G401.6 (cell line): Measurements from ENCODE around the gene KCP.
"Not testable (repeated sequence)": the region's sequence is repeated elsewhere in the genome, so short reads cannot be mapped to it uniquely, and the experiment has no call there.

Experiments used
- FAIRE-seq: peaks from 2 replicates; lab custom pipeline; 2012; peaks lifted over from hg19 to GRCh38; lab: Jason Lieb, UNC

Gene KCP

DNA sequence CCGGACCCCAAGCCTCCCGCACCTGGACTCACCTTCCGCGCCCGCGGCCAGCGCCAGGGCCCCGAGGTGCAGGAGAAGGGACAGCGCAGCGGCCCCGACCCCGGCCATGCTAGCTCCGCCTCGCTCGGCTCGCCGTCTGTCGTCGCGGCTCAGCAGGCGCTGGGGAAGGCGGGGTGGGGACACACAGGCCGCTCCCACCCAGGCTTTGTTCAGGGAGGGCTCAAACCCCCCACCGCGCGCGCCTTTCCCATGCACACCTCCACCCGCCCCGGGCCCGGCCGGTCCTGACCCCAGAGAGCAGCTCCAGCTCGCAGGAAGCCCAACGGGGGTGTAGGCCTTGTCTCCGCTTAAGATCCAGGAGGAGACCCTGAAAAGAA, at the start of gene KCP:
TSS of gene KCP (minus strand) at position 141 of the 377 bp plus-strand sequence. CDS start at position 108, 33 bp downstream.
- no peak for FAIRE-seq

GRCh38 chr7:128959296-128959695, 48.8 kb upstream of the KCP start:
- no peak for FAIRE-seq

- no peak for FAIRE-seq
Observed at GRCh38 chr7:128955981-128956380, 45.5 kb upstream of the KCP start.

DNA sequence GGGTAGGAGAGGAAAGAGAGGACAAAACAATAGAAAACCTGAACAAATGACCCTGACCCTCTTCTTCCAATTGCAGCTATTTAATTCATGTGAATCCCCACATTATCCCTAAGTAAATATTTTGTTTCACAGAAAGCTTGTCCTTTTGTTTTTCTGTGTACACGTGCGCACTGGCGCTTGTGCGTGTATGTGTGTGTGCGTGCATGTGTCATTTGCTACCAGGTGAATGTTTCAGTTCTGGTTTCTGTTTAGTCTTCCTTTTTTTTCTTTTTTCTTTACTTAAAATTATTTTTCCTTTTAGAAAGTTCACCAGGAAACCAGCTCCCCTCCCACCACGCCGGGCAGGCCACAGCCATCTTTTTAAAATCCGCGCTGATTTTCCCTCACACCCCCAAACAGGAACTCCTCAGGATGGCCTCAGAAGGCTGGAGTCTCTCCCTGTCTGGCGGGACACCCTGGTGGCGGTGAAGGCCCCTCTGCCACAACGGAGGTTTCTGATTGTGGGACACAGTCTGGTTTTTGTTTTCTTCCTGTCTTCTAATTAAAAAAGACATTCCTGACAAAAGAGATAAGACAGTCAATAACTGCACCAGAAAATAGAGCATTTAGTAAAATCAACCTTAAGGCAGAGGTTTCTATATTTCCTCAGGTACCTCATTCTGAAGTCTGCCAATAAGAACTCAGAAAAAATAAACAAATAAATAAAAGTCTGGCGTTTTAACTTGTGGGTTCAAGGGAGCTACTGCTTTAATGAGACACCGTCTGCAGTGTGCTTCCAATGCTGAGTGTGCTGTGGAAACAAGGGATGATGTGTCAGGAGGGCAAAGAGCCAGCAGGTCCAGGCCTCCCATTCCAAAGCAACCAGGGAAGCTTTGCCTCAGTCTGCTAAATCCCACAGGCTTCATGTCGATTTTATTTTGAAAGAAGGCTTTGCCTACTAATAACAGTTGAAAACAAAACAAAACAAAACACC, 44.6 kb upstream of the KCP start:
- FAIRE-seq = no peak

DNA sequence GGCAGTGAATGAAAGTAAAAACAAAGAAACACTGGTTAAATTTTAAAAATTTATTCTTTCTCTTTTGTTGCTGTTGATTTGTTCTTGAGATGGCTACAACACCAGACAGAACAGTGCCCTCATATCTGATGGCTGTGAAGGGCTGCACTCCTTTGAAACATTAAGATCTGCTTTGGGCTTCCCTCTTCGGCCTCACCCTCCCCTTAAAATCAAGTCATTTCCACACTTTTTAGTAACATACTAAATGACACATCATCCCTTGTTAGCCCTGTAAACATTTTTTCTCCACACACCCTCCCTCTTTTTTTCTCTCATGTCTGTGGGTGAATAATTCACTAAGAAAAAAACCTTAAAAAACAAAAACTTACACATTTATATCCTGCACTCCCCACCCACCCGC, 43.6 kb upstream of the KCP start:
- no peak for FAIRE-seq

GRCh38 chr7:128951296-128951695, 40.8 kb upstream of the KCP start:
- no peak for FAIRE-seq

GRCh38 chr7:128948976-128949760, 38.7 kb upstream of the KCP start:
- FAIRE-seq = no peak

DNA sequence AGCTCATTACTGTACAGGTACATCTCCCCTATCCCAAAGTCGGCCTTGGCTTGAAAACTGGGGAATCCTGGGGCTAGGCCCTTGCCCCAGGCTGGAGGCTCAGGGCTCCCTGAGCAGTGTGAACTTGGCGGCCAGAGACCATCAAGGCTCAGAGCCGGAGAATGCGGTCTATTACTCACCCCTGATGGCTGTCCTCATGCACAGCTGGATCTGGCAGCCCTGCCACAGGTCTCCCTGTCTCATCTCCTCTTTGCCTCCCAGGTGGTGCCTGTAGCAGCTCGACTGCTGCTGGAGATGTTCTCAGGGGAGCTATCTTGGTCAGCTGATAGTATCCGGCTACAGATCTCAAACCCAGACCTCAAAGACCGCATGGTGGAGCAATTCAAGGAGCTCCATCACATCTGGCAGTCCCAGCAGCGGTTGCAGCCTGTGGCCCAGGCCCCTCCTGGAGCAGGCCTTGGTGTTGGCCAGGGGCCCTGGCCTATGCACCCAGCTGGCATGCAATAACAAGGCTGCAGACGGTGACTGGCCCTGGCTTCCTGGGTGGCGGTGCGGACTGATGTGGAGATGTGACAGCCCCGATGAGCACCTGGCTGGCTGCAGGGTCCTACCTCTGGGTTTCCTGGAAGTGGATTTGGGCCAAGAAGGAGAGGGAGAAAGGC, 37.9 kb upstream of the KCP start:
- no peak for FAIRE-seq

DNA sequence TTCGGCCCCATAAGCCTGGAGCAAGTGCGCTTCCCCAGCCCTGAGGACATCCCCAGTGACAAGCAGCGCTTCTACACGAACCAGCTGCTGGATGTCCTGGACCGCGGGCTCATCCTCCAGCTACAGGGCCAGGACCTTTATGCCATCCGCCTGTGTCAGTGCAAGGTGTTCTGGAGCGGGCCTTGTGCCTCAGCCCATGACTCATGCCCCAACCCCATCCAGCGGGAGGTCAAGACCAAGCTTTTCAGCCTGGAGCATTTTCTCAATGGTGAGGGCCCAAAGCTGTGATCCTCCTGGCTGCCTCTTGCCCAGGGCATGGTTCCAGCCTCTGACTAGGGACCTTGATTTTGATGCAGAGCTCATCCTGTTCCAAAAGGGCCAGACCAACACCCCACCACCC, 37.3 kb upstream of the KCP start:
- no peak for FAIRE-seq

GRCh38 chr7:128946936-128947830, 36.7 kb upstream of the KCP start:
- no peak for FAIRE-seq

GRCh38 chr7:128945668-128946366, 35.3 kb upstream of the KCP start:
- no peak for FAIRE-seq

DNA sequence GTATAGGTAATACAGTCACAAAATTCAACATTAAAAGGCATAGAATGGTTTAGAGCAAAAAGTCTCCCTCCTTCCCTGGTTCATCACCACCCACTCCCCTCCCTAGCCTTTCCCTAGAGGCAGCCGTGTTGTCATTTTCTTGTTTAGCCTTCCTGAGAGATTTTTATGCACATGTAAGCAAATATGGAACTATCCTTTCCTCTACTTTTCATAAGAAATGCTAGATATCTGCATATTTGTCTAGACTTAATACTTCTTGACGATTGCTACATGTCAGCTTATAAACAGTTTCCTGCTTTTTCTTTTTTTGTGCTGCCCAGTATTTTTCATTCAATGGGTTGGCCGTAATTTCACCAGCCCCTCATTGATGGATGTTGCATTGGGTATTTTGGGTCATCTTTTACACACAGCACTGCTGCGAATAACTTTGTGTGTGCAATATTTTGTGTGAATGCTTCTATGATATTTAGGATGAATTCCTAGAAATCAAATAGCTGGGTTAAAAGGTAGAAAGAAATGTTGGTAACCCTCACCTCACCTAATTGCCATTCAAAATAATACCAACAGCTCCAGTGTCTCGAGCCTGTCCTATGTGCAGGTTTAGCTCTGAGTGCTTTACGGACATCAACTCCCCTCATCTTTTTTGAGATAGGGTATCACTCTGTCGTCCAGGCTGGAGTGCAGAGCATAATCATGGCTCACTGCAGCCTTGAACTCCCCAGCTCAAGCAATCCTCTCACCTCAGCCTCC, 34.2 kb upstream of the KCP start:
- no peak for FAIRE-seq

DNA sequence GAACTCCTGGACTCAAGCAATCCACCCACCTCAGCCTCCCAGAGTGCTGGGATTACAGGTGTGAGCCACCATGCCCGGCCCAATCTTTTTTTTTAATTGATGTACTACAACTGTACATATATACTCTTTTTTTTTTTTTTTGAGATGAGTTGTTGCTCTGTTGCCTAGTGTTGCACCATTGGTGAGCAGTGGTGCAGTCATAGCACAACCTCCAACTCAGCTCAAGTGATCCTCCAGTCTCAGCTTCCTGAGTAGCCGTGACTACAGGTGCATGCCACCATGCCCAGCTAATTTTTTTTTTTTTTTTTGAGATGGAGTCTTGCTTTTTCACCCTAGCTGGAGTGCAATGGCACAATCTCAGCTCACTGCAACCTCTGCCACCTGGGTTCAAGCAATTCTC, 32.7 kb upstream of the KCP start:
- not testable (repeated sequence) for FAIRE-seq

- no peak for FAIRE-seq
Observed at GRCh38 chr7:128941946-128942526, 31.5 kb upstream of the KCP start.

GRCh38 chr7:128941323-128941890, 30.9 kb upstream of the KCP start:
- no peak for FAIRE-seq

- FAIRE-seq = no peak
Observed at GRCh38 chr7:128940494-128941322, 30.2 kb upstream of the KCP start.

DNA sequence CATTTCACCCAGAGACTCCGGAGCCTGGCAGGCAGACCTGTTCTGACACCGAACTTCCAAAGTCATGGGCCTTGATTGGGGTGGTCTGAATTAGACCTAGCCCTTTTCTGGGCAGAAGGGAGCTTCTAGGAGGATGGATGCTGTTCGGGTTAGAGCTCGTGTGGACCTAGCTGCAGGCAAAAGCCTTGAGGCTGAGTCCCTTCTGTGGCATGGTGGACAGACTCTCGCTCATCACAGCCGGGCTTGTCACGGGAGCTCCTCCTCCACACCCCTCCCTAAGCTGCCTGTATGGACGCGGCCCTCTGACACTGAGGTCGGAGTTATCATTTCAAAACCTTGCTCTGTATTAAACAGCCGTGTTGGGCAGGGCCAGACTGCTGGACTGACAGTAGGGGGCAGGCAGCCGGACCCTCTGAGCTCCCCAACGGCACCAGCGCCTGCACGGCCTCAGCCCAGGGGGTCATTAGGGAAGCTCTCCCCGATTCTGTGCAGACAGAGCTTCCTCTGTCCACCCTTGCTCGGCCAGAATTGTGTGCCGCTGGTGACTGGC, 29.4 kb upstream of the KCP start:
- no peak for FAIRE-seq
